Measurements from ENCODE around the gene OR14I1. TPM values are rescaled to one million over a fixed set of nuclear protein-coding genes. Genes with fewer than 3 reads are reported as not detected.

Gene OR14I1
- total and polyA plus RNA-seq, 9 donors = not detected

Other genes with a start within 250 kb of the OR14I1 start
- gene OR2T3, start 229.4 kb downstream of the OR14I1 start, total RNA-seq = not detected
- not detected for gene OR2T3, start 229.4 kb downstream of the OR14I1 start, polyA plus RNA-seq (ENCODE audit: insufficient read depth in 1 of 8, insufficient read length in 8 of 8, low replicate concordance in 1 of 8)
- gene OR2T5, start 214.2 kb downstream of the OR14I1 start, total RNA-seq = not detected
- gene OR2T5, start 214.2 kb downstream of the OR14I1 start, polyA plus RNA-seq (ENCODE audit: insufficient read depth in 1 of 8, insufficient read length in 8 of 8, low replicate concordance in 1 of 8) = not detected
- gene OR2G6, start 194.7 kb downstream of the OR14I1 start, total RNA-seq = not detected
- gene OR2G6, start 194.7 kb downstream of the OR14I1 start, polyA plus RNA-seq (ENCODE audit: insufficient read depth in 1 of 8, insufficient read length in 8 of 8, low replicate concordance in 1 of 8) = under 1 TPM in 1 of 8 donors, not detected in 7; 0.06 TPM
- not detected for gene OR2T29, start 140.0 kb downstream of the OR14I1 start, total RNA-seq
- not detected for gene OR2T29, start 140.0 kb downstream of the OR14I1 start, polyA plus RNA-seq (ENCODE audit: insufficient read depth in 1 of 8, insufficient read length in 8 of 8, low replicate concordance in 1 of 8)
- not detected for gene OR2T34, start 128.0 kb downstream of the OR14I1 start, total RNA-seq
- gene OR2T34, start 128.0 kb downstream of the OR14I1 start, polyA plus RNA-seq (ENCODE audit: insufficient read depth in 1 of 8, insufficient read length in 8 of 8, low replicate concordance in 1 of 8) = not detected
- gene OR2T10, start 105.1 kb downstream of the OR14I1 start, total RNA-seq = not detected
- not detected for gene OR2T10, start 105.1 kb downstream of the OR14I1 start, polyA plus RNA-seq (ENCODE audit: insufficient read depth in 1 of 8, insufficient read length in 8 of 8, low replicate concordance in 1 of 8)
- gene OR2T11, start 67.7 kb downstream of the OR14I1 start, total RNA-seq = not detected
- gene OR2T11, start 67.7 kb downstream of the OR14I1 start, polyA plus RNA-seq (ENCODE audit: insufficient read depth in 1 of 8, insufficient read length in 8 of 8, low replicate concordance in 1 of 8) = not detected
- not detected for gene OR2T35, start 57.5 kb downstream of the OR14I1 start, total RNA-seq
- under 1 TPM in 1 of 8 donors, not detected in 7; 0.27 TPM for gene OR2T35, start 57.5 kb downstream of the OR14I1 start, polyA plus RNA-seq (ENCODE audit: insufficient read depth in 1 of 8, insufficient read length in 8 of 8, low replicate concordance in 1 of 8)
- gene OR2T27, start 47.2 kb downstream of the OR14I1 start, total RNA-seq = not detected
- gene OR2T27, start 47.2 kb downstream of the OR14I1 start, polyA plus RNA-seq (ENCODE audit: insufficient read depth in 1 of 8, insufficient read length in 8 of 8, low replicate concordance in 1 of 8) = not detected
- not detected for gene LYPD8, start 53.0 kb upstream of the OR14I1 start, total RNA-seq
- gene LYPD8, start 53.0 kb upstream of the OR14I1 start, polyA plus RNA-seq (ENCODE audit: insufficient read depth in 1 of 8, insufficient read length in 8 of 8, low replicate concordance in 1 of 8) = not detected
- gene SH3BP5L, start 123.1 kb upstream of the OR14I1 start, total RNA-seq = 17.2 TPM
- gene SH3BP5L, start 123.1 kb upstream of the OR14I1 start, polyA plus RNA-seq (ENCODE audit: insufficient read depth in 1 of 8, insufficient read length in 8 of 8, low replicate concordance in 1 of 8) = 10 to 100 TPM; 17.5 to 22.2 (median 20.2) TPM
- gene ZNF672, start 135.5 kb upstream of the OR14I1 start, total RNA-seq = 13.3 TPM
- gene ZNF672, start 135.5 kb upstream of the OR14I1 start, polyA plus RNA-seq (ENCODE audit: insufficient read depth in 1 of 8, insufficient read length in 8 of 8, low replicate concordance in 1 of 8) = 10 to 100 TPM; 16.4 to 20.7 (median 18.5) TPM
- gene ZNF692, start 156.3 kb upstream of the OR14I1 start, total RNA-seq = 18.8 TPM
- 10 to 100 TPM; 22.0 to 42.8 (median 32.2) TPM for gene ZNF692, start 156.3 kb upstream of the OR14I1 start, polyA plus RNA-seq (ENCODE audit: insufficient read depth in 1 of 8, insufficient read length in 8 of 8, low replicate concordance in 1 of 8)
- gene PGBD2, start 203.5 kb upstream of the OR14I1 start, total RNA-seq = 5.4 TPM
- gene PGBD2, start 203.5 kb upstream of the OR14I1 start, polyA plus RNA-seq (ENCODE audit: insufficient read depth in 1 of 8, insufficient read length in 8 of 8, low replicate concordance in 1 of 8) = 1 to 10 TPM; 4.2 to 6.0 (median 4.8) TPM